Measurements from ENCODE around the gene SLC25A51.

Gene SLC25A51

GRCh38 chr9:37936376-37936775 is 32.4 kb upstream of the SLC25A51 start:
- no peak for DNase-seq

GRCh38 chr9:37935096-37935495 is 31.2 kb upstream of the SLC25A51 start:
- no peak for DNase-seq

GRCh38 chr9:37931592-37931991 is 27.7 kb upstream of the SLC25A51 start:
- no peak for DNase-seq

GRCh38 chr9:37929441-37929895 is 25.5 kb upstream of the SLC25A51 start:
- DNase-seq = peak; percentile 61 to 78 (median 71)

- no peak for DNase-seq
These were observed 24.9 kb upstream of the SLC25A51 start for GRCh38 chr9:37928552-37929430.

GRCh38 chr9:37927601-37928551 is 23.9 kb upstream of the SLC25A51 start:
- DNase-seq = no peak

- DNase-seq = no peak
These were observed 23.2 kb upstream of the SLC25A51 start for GRCh38 chr9:37927132-37927531.

- no peak for DNase-seq
These were observed 22.8 kb upstream of the SLC25A51 start for GRCh38 chr9:37926737-37927118.

- DNase-seq = peak; percentile 55 to 65 (median 63)
These were observed 22.1 kb upstream of the SLC25A51 start for GRCh38 chr9:37925786-37926736.

GRCh38 chr9:37925006-37925405 is 21.1 kb upstream of the SLC25A51 start:
- DNase-seq = no peak

- no peak for DNase-seq
These were observed 20.6 kb upstream of the SLC25A51 start for GRCh38 chr9:37924538-37924937.

GRCh38 chr9:37923796-37924427 is 20.0 kb upstream of the SLC25A51 start:
- DNase-seq = no peak

GRCh38 chr9:37923118-37923795 is 19.3 kb upstream of the SLC25A51 start:
- no peak for DNase-seq

- DNase-seq = no peak
These were observed 18.6 kb upstream of the SLC25A51 start for GRCh38 chr9:37922363-37923117.

GRCh38 chr9:37921546-37922300 is 17.8 kb upstream of the SLC25A51 start:
- DNase-seq = no peak

GRCh38 chr9:37921168-37921510 is 17.2 kb upstream of the SLC25A51 start:
- DNase-seq = no peak

- DNase-seq = peak in 1 of 3 donors; percentile 17
These were observed 16.7 kb upstream of the SLC25A51 start for GRCh38 chr9:37920471-37921167.

GRCh38 chr9:37919956-37920335 is 16.0 kb upstream of the SLC25A51 start:
- no peak for DNase-seq

All from suppressor macrophage treated with lipopolysaccharide for 1 hour (primary cell).